ENCODE results near the gene THG1L. TPM values are rescaled to one million over a fixed set of nuclear protein-coding genes. Genes with fewer than 3 reads are reported as not detected.

THG1L gene
- total RNA-seq, 1 experiment from 2014 or later, result 12.3 TPM

DNA sequence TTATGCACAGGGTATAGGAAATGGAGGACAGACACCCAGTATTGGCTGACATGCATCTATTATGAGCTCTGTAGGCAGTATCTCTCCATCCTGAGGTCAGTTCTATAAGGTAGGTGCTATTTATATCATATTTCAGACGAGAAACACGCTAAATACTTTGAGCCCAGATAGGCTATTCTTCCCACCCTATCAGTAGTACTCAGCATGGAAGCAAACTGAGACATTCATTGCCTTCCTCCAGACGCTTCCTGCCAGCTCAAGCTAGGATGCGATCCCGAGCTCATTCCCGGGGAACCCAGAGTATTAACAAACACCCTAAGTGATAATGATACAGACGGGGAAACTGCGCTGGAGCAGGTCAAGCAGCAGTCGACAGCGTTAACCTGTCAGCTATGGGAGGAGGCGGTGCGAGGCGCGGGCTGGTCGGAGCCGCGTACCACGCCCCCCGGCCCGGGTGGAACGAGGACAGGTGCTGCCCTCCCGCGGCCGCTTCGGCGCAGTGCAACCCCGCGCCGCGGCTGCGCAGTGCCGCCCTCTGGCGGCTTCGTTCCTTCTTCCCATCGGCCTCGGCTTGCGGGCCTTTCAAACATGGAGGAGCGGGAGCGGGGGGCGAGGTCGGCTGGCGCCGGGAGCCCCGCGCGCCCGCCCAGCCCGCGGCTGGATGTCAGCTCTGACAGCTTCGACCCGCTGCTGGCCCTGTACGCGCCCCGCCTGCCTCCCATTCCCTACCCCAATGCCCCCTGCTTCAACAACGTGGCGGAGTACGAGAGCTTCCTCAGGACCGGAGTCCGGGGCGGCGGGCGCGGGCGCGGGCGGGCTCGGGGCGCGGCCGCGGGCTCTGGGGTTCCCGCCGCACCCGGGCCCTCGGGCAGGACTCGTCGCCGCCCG is 12.2 kb downstream of the THG1L start, which contains the start of gene LSM11 (continued):
- TF ChIP-seq, protein P1, sequence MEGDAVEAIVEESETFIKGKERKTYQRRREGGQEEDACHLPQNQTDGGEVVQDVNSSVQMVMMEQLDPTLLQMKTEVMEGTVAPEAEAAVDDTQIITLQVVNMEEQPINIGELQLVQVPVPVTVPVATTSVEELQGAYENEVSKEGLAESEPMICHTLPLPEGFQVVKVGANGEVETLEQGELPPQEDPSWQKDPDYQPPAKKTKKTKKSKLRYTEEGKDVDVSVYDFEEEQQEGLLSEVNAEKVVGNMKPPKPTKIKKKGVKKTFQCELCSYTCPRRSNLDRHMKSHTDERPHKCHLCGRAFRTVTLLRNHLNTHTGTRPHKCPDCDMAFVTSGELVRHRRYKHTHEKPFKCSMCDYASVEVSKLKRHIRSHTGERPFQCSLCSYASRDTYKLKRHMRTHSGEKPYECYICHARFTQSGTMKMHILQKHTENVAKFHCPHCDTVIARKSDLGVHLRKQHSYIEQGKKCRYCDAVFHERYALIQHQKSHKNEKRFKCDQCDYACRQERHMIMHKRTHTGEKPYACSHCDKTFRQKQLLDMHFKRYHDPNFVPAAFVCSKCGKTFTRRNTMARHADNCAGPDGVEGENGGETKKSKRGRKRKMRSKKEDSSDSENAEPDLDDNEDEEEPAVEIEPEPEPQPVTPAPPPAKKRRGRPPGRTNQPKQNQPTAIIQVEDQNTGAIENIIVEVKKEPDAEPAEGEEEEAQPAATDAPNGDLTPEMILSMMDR (IDR thresholded peaks at IDR 0.05), result peak; percentile 99
- peak; percentile 9; the same call in 1 of the 2 replicates for TF ChIP-seq CBFB (CRISPR knock-in tag; IDR thresholded peaks at IDR 0.05; ENCODE audit: low read depth)
- peak; percentile 71; the same call in 1 of the 2 replicates for TF ChIP-seq EMX1 (CRISPR knock-in tag; IDR thresholded peaks at IDR 0.05)
- no peak for TF ChIP-seq JUN (CRISPR knock-in tag; IDR thresholded peaks at IDR 0.05)
- 0 out of 2 replicates have a peak, but pooled peaks have one; percentile 29 for TF ChIP-seq ZNF138 (CRISPR knock-in tag; conservative IDR thresholded peaks at IDR 0.05)
- TF ChIP-seq, protein P2, sequence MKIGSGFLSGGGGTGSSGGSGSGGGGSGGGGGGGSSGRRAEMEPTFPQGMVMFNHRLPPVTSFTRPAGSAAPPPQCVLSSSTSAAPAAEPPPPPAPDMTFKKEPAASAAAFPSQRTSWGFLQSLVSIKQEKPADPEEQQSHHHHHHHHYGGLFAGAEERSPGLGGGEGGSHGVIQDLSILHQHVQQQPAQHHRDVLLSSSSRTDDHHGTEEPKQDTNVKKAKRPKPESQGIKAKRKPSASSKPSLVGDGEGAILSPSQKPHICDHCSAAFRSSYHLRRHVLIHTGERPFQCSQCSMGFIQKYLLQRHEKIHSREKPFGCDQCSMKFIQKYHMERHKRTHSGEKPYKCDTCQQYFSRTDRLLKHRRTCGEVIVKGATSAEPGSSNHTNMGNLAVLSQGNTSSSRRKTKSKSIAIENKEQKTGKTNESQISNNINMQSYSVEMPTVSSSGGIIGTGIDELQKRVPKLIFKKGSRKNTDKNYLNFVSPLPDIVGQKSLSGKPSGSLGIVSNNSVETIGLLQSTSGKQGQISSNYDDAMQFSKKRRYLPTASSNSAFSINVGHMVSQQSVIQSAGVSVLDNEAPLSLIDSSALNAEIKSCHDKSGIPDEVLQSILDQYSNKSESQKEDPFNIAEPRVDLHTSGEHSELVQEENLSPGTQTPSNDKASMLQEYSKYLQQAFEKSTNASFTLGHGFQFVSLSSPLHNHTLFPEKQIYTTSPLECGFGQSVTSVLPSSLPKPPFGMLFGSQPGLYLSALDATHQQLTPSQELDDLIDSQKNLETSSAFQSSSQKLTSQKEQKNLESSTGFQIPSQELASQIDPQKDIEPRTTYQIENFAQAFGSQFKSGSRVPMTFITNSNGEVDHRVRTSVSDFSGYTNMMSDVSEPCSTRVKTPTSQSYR (CRISPR knock-in tag; IDR thresholded peaks at IDR 0.05), result no peak
- peak; percentile 6; the same call in 1 of the 2 replicates for TF ChIP-seq ZNF416 (CRISPR knock-in tag; IDR thresholded peaks at IDR 0.05)
- peak; percentile 80; the same call in 1 of the 2 replicates for TF ChIP-seq ZBTB21 (CRISPR knock-in tag; IDR thresholded peaks at IDR 0.05; ENCODE audit: borderline replicate concordance)
- TF ChIP-seq ELF4 (CRISPR knock-in tag; IDR thresholded peaks at IDR 0.05; ENCODE audit: low read depth), result no peak
- no peak for TF ChIP-seq OVOL2 (CRISPR knock-in tag; IDR thresholded peaks at IDR 0.05; ENCODE audit: borderline replicate concordance)

DNA sequence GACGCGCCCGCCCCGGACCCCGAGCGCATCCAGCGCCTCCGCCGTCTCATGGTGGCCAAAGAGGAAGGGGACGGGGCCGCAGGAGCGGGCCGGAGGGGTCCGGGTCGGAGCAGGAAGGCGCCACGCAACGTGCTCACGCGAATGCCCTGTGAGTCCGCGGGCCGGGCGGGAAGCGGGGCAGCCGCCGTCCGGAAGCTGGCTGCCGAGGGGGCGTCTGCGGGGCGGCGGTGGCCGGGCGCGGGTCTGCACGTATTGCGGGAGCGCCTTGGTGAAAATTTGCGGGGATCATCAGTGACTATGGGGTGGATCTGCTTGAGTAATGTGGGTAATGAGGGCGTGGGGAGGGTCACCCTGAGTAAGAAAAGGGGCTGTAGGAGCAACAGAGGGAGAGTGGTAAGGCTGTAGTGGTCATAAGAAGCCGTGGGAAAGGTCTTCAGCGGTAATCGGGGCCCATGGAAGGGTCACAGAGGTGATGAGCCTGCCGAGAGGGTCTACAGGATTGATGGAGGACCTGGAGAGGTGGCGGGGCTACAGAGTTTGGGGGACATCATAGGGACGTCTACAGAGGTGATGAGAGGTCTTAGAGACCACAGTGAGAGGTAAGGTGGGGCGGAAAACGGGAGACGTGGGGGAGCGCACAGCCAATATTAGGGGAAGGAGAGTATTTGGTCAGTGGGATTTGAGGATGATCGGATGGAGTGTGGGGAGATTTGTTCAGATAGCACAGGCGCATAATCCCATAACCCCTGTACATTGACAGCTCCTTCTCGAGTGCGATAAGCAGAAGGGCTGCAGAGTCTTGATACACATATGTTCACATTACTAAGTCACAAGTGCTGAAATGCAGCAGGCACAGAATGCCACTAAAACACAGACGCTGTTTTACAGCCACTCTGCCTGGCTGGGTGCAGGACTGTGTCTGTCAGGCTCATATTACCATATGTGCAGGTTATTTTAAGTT is 13.1 kb downstream of the THG1L start:
- Mint-ChIP-seq H3K9me3 (no peaks in the 10 kb centered on the region), H3K27me3 (ENCODE audit: low read depth) (peaks cover 20% of the 10 kb centered on the region), H3K36me3 (peaks cover 8% of the 10 kb centered on the region; the same call in 1 of the 2 replicates), H3K27ac (no peak overlapping the region), H3K4me1 (peaks cover 12% of the 10 kb centered on the region), H3K4me3 (peak overlapping the region; percentile 93)
- CTCF ChIA-PET, result interaction anchor here (0.7 to 4.1 kb wide), 44 partner anchors 9 to 1362 kb away, joined by 3 to 45 read pairs (median 5); partner anchors contain the start of genes C5orf52, MED7, SOX30 and THG1L
- POLR2A ChIA-PET, result interaction anchor here (0.6 to 1.0 kb wide), 2 partner anchors 13 to 664 kb away, joined by 3 read pairs; partner anchors contain the start of gene THG1L
- DNase-seq (ENCODE audit: low spot score) (peak; percentile 24), ATAC-seq (no peak; the same call in none of the 2 replicates)
- TF ChIP-seq, protein P3, sequence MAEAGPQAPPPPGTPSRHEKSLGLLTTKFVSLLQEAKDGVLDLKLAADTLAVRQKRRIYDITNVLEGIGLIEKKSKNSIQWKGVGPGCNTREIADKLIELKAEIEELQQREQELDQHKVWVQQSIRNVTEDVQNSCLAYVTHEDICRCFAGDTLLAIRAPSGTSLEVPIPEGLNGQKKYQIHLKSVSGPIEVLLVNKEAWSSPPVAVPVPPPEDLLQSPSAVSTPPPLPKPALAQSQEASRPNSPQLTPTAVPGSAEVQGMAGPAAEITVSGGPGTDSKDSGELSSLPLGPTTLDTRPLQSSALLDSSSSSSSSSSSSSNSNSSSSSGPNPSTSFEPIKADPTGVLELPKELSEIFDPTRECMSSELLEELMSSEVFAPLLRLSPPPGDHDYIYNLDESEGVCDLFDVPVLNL (CRISPR knock-in tag; IDR thresholded peaks at IDR 0.05; ENCODE audit: borderline replicate concordance, low read depth), result 0 out of 2 replicates have a peak, but pooled peaks have one; percentile 48
- TF ChIP-seq, protein P4, sequence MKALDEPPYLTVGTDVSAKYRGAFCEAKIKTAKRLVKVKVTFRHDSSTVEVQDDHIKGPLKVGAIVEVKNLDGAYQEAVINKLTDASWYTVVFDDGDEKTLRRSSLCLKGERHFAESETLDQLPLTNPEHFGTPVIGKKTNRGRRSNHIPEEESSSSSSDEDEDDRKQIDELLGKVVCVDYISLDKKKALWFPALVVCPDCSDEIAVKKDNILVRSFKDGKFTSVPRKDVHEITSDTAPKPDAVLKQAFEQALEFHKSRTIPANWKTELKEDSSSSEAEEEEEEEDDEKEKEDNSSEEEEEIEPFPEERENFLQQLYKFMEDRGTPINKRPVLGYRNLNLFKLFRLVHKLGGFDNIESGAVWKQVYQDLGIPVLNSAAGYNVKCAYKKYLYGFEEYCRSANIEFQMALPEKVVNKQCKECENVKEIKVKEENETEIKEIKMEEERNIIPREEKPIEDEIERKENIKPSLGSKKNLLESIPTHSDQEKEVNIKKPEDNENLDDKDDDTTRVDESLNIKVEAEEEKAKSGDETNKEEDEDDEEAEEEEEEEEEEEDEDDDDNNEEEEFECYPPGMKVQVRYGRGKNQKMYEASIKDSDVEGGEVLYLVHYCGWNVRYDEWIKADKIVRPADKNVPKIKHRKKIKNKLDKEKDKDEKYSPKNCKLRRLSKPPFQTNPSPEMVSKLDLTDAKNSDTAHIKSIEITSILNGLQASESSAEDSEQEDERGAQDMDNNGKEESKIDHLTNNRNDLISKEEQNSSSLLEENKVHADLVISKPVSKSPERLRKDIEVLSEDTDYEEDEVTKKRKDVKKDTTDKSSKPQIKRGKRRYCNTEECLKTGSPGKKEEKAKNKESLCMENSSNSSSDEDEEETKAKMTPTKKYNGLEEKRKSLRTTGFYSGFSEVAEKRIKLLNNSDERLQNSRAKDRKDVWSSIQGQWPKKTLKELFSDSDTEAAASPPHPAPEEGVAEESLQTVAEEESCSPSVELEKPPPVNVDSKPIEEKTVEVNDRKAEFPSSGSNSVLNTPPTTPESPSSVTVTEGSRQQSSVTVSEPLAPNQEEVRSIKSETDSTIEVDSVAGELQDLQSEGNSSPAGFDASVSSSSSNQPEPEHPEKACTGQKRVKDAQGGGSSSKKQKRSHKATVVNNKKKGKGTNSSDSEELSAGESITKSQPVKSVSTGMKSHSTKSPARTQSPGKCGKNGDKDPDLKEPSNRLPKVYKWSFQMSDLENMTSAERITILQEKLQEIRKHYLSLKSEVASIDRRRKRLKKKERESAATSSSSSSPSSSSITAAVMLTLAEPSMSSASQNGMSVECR (CRISPR knock-in tag; IDR thresholded peaks at IDR 0.05; ENCODE audit: borderline replicate concordance), result no peak

Measured in WTC11 (cell line).